ENCODE results near the gene MAML2.

- TF ChIP-seq CTCF (IDR thresholded peaks at IDR 0.05; ENCODE audit: borderline replicate concordance, extremely low read depth, low read length, poor library complexity, severe bottlenecking) (peak; percentile 2), EZH2 (IDR thresholded peaks at IDR 0.05; ENCODE audit: borderline replicate concordance, low read depth, low read length, severe bottlenecking) (no peak)
Observed at GRCh38 chr11:96388891-96389719, 46.1 kb upstream of the MAML2 start.

Data from DND-41 (cell line).